Calu3 (cell line): ENCODE results near the gene PLA1A. TPM values are rescaled to one million over a fixed set of nuclear protein-coding genes. Genes with fewer than 3 reads are reported as not detected.

Experiments used
- BruUV-seq: library from RNA; stranded (reverse); fragments of 400-500 nt; replicated peaks from 2 replicates; lab custom pipeline; 2021; lab: Mats Ljungman, UMichigan
- CTCF ChIA-PET: fragments of 300-600 bp; sonication (Branson Sonifier 250); formaldehyde crosslinking; loops from one replicate; lab custom pipeline; 2022; ENCODE audit warnings: antibody characterized with exemption; lab: Charles Lee
- DNase-seq: peaks from one replicate; pipeline ENCODE4 v3.0.0; 2022
- H3K27ac Mint-ChIP-seq: one replicate; pipeline ENCODE4 v1.8.0; 2022; ENCODE audit warnings: mixed read lengths; ENCODE audit not compliant: unreplicated experiment
- H3K27me3 Mint-ChIP-seq: one replicate; pipeline ENCODE4 v1.8.0; 2022; ENCODE audit warnings: mixed read lengths; ENCODE audit not compliant: unreplicated experiment
- H3K36me3 Mint-ChIP-seq: one replicate; pipeline ENCODE4 v1.8.0; 2022; ENCODE audit warnings: mild to moderate bottlenecking, moderate library complexity, mixed read lengths; ENCODE audit not compliant: insufficient read depth, unreplicated experiment
- H3K4me1 Mint-ChIP-seq: one replicate; pipeline ENCODE4 v1.8.0; 2022; ENCODE audit warnings: mild to moderate bottlenecking, low read depth, mixed read lengths; ENCODE audit not compliant: unreplicated experiment
- H3K4me3 Mint-ChIP-seq: one replicate; pipeline ENCODE4 v1.8.0; 2022; ENCODE audit warnings: mild to moderate bottlenecking, low read depth, moderate library complexity, mixed read lengths; ENCODE audit not compliant: unreplicated experiment
- H3K9me3 Mint-ChIP-seq: one replicate; pipeline ENCODE4 v1.8.0; 2022; ENCODE audit warnings: low read depth, mixed read lengths; ENCODE audit not compliant: unreplicated experiment
- intact Hi-C: fragments of 100-400 bp; cut with micrococcal nuclease; formaldehyde crosslinking; loops from one replicate; pipeline ENCODE4 v1.10.0; 2022; ENCODE audit not compliant: unreplicated experiment
- total RNA-seq: library from RNA; stranded (reverse); gene quantifications from 2 replicates; pipeline ENCODE4 v1.2.3, GENCODE V29; 2022
- TF ChIP-seq, protein P1 (sequence below): fragments of 200-600 bp; IDR thresholded peaks from one replicate; pipeline ENCODE4 v1.8.0; 2022; ENCODE audit warnings: antibody characterized with exemption; ENCODE audit not compliant: unreplicated experiment

Gene PLA1A
- total RNA-seq, 1 experiment from 2014 or later, result 0.99 TPM

DNA sequence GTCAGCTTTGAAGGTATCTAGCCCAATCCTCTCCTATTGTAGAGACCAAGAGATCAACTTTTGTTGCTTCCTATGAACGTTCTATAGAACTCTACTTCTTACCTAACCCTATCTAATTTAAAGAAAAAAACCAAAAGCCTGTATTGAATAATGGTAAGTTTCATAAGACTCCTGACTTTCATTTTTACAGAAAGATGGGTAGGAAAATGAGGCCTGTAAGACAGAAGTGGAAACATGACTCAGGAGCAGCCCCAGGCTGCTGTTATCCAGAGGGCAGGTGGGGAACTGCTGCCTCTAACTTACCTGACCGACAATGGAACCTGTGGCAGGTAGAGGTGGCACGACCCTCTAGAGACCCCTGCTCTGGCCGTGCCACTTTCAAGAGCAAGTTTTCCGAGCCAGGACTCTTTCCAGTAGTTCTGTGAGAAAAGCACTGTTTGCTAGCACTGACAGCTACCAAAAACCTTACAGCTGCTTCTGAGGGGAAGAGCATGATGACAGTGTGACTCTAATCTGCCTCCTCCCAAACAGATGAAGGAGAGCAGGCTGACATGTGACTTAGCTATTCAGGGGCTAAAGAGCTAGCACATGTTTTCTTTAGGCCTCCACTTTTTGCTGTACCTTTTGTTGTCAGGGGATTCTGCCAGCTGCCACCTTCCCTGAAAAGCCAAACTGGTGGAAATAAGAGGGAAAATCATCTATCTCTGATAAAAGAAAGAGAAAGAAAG is 45.2 kb downstream of the PLA1A start:
- no peak for DNase-seq
- Mint-ChIP-seq H3K27me3 (no peaks in the 10 kb centered on the region), H3K4me1 (no peaks in the 10 kb centered on the region), H3K9me3 (no peaks in the 10 kb centered on the region), H3K27ac (no peak overlapping the region), H3K36me3 (no peaks in the 10 kb centered on the region), H3K4me3 (no peak overlapping the region)
- TF ChIP-seq, protein P1, sequence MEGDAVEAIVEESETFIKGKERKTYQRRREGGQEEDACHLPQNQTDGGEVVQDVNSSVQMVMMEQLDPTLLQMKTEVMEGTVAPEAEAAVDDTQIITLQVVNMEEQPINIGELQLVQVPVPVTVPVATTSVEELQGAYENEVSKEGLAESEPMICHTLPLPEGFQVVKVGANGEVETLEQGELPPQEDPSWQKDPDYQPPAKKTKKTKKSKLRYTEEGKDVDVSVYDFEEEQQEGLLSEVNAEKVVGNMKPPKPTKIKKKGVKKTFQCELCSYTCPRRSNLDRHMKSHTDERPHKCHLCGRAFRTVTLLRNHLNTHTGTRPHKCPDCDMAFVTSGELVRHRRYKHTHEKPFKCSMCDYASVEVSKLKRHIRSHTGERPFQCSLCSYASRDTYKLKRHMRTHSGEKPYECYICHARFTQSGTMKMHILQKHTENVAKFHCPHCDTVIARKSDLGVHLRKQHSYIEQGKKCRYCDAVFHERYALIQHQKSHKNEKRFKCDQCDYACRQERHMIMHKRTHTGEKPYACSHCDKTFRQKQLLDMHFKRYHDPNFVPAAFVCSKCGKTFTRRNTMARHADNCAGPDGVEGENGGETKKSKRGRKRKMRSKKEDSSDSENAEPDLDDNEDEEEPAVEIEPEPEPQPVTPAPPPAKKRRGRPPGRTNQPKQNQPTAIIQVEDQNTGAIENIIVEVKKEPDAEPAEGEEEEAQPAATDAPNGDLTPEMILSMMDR, result no peak
- intact Hi-C loops, result no loop called here
- CTCF ChIA-PET, result interaction anchor here (0.6 kb wide), 1 partner anchor 42 kb away, joined by 3 read pairs; no protein-coding TSS in a partner anchor
- no TSS peak for BruUV-seq

- Mint-ChIP-seq H3K4me1 (no peaks in the 10 kb centered on the region), H3K9me3 (no peaks in the 10 kb centered on the region), H3K4me3 (no peak overlapping the region), H3K27me3 (no peaks in the 10 kb centered on the region), H3K36me3 (no peaks in the 10 kb centered on the region), H3K27ac (no peak overlapping the region)
- CTCF ChIA-PET, result no interaction called here
- TF ChIP-seq, protein P1, result no peak
- no peak for DNase-seq
- BruUV-seq, result no TSS peak
- intact Hi-C loops, result no loop called here
Measured at GRCh38 chr3:119643528-119643927, 45.8 kb downstream of the PLA1A start.

DNA sequence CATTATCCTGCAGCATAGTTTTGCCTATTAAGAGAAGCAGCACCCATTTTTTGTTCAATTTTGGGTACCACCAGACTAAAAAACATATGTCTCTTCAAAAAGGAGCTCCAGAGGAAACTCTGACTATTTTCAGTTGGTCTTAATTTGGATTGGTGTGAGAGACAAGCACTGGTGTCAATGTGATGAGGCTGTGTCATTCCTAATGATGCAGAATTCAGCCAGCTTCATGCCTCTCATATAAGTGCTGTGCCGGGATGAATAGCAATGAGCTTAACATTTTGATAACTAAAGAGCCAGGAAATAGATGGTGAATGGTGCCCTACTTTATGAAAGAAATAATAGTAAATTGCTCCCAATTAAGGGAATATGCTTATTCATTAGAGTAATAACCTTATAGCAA is 46.8 kb downstream of the PLA1A start:
- CTCF ChIA-PET, result no interaction called here
- BruUV-seq, result no TSS peak
- TF ChIP-seq, protein P1, result no peak
- Mint-ChIP-seq H3K27ac (no peak overlapping the region), H3K9me3 (no peaks in the 10 kb centered on the region), H3K36me3 (no peaks in the 10 kb centered on the region), H3K4me1 (no peaks in the 10 kb centered on the region), H3K4me3 (no peak overlapping the region), H3K27me3 (no peaks in the 10 kb centered on the region)
- DNase-seq, result no peak
- intact Hi-C loops, result no loop called here

- TF ChIP-seq, protein P1, result no peak
- CTCF ChIA-PET, result no interaction called here
- H3K4me3 Mint-ChIP-seq, result no peak overlapping the region
- no peaks in the 10 kb centered on the region for H3K9me3 Mint-ChIP-seq
- H3K36me3 Mint-ChIP-seq, result no peaks in the 10 kb centered on the region
- no TSS peak for BruUV-seq
- no peaks in the 10 kb centered on the region for H3K27me3 Mint-ChIP-seq
- no peak for DNase-seq
- no peaks in the 10 kb centered on the region for H3K4me1 Mint-ChIP-seq
- intact Hi-C loops, result no loop called here
- H3K27ac Mint-ChIP-seq, result no peak overlapping the region
Measured at GRCh38 chr3:119645813-119646212, 48.1 kb downstream of the PLA1A start.
